Measurements from ENCODE around the gene SH3GL1.

Gene SH3GL1

GRCh38 chr19:4390567-4391305 lies 9.6 kb downstream of the SH3GL1 start:
- peak overlapping the region; percentile 4 to 5 for H3K4me3 ChIP-seq (replicated peaks in 1 of 2; ENCODE audit: low read depth in 2 of 2, low read length in 2 of 2)
- peak in 1 of 2 donors; percentile 18 for DNase-seq (ENCODE audit: low read depth in 2 of 2)
- TF ChIP-seq CTCF (IDR thresholded peaks at IDR 0.05; ENCODE audit: low read depth, low read length) = no peak

GRCh38 chr19:4390017-4390566 lies 10.3 kb downstream of the SH3GL1 start:
- no peak for TF ChIP-seq CTCF (IDR thresholded peaks at IDR 0.05; ENCODE audit: low read depth, low read length)
- DNase-seq (ENCODE audit: low read depth in 2 of 2) = peak; percentile 66 to 78
- H3K4me3 ChIP-seq (replicated peaks in 1 of 2; ENCODE audit: low read depth in 2 of 2, low read length in 2 of 2) = peak overlapping the region in 1 of 2 donors; percentile 4

- TF ChIP-seq CTCF (IDR thresholded peaks at IDR 0.05; ENCODE audit: low read depth, low read length) = no peak
- no peak for DNase-seq (ENCODE audit: low read depth in 2 of 2)
- H3K4me3 ChIP-seq (replicated peaks in 1 of 2; ENCODE audit: low read depth in 2 of 2, low read length in 2 of 2) = no peak overlapping the region
These were observed 10.8 kb downstream of the SH3GL1 start for GRCh38 chr19:4389511-4390016.

GRCh38 chr19:4389064-4389375 lies 11.3 kb downstream of the SH3GL1 start:
- no peak overlapping the region for H3K4me3 ChIP-seq (replicated peaks in 1 of 2; ENCODE audit: low read depth in 2 of 2, low read length in 2 of 2)
- TF ChIP-seq CTCF (IDR thresholded peaks at IDR 0.05; ENCODE audit: low read depth, low read length) = no peak
- DNase-seq (ENCODE audit: low read depth in 2 of 2) = no peak

- no peak overlapping the region for H3K4me3 ChIP-seq (replicated peaks in 1 of 2; ENCODE audit: low read depth in 2 of 2, low read length in 2 of 2)
- DNase-seq (ENCODE audit: low read depth in 2 of 2) = no peak
- TF ChIP-seq CTCF (IDR thresholded peaks at IDR 0.05; ENCODE audit: low read depth, low read length) = no peak
These were observed 11.8 kb downstream of the SH3GL1 start for GRCh38 chr19:4388337-4389063.

- H3K4me3 ChIP-seq (replicated peaks in 1 of 2; ENCODE audit: low read depth in 2 of 2, low read length in 2 of 2) = no peak overlapping the region
- DNase-seq (ENCODE audit: low read depth in 2 of 2) = no peak
- TF ChIP-seq CTCF (IDR thresholded peaks at IDR 0.05; ENCODE audit: low read depth, low read length) = peak; percentile 20
These were observed 14.1 kb downstream of the SH3GL1 start for GRCh38 chr19:4386041-4386782.

All from cardiac fibroblast (primary cell).